GM19467 (cell line): Measurements from ENCODE around the gene JARID2.

Experiments
- ATAC-seq: cut with Tn5 transposase; IDR thresholded peaks from one replicate; pipeline ENCODE4 v1.9.1; 2021; ENCODE audit warnings: mild to moderate bottlenecking, moderate library complexity; ENCODE audit not compliant: unreplicated experiment

Gene JARID2

GRCh38 chr6:15513131-15513771 lies 267.4 kb downstream of the JARID2 start:
- ATAC-seq, result no peak

- no peak for ATAC-seq
These were observed 268.2 kb downstream of the JARID2 start for GRCh38 chr6:15513801-15514711.

GRCh38 chr6:15515226-15515625 lies 269.4 kb downstream of the JARID2 start:
- ATAC-seq, result no peak

- no peak for ATAC-seq
These were observed 269.9 kb downstream of the JARID2 start for GRCh38 chr6:15515660-15516375.

GRCh38 chr6:15516378-15516777 lies 270.5 kb downstream of the JARID2 start:
- no peak for ATAC-seq

GRCh38 chr6:15516923-15517560 lies 271.2 kb downstream of the JARID2 start:
- no peak for ATAC-seq

- ATAC-seq, result no peak
These were observed 271.7 kb downstream of the JARID2 start for GRCh38 chr6:15517600-15517999.

GRCh38 chr6:15518057-15518456 lies 272.2 kb downstream of the JARID2 start:
- no peak for ATAC-seq

- ATAC-seq, result no peak
These were observed 273.0 kb downstream of the JARID2 start for GRCh38 chr6:15518878-15519277.

GRCh38 chr6:15519681-15520080 lies 273.8 kb downstream of the JARID2 start:
- ATAC-seq, result no peak

- ATAC-seq, result no peak
These were observed 274.8 kb downstream of the JARID2 start for GRCh38 chr6:15520626-15521203.

GRCh38 chr6:15521582-15521981 lies 275.7 kb downstream of the JARID2 start:
- ATAC-seq, result no peak

- no peak for ATAC-seq
These were observed 276.2 kb downstream of the JARID2 start for GRCh38 chr6:15522026-15522425.

- ATAC-seq, result no peak
These were observed 276.6 kb downstream of the JARID2 start for GRCh38 chr6:15522427-15522826.

- no peak for ATAC-seq
These were observed 277.1 kb downstream of the JARID2 start for GRCh38 chr6:15522856-15523529.

GRCh38 chr6:15523679-15524630 lies 278.1 kb downstream of the JARID2 start:
- no peak for ATAC-seq

GRCh38 chr6:15524861-15525401 lies 279.1 kb downstream of the JARID2 start:
- ATAC-seq, result no peak

GRCh38 chr6:15526212-15526701 lies 280.4 kb downstream of the JARID2 start:
- no peak for ATAC-seq
